GM13976 (cell line): ENCODE data around the gene CCDC74A.
"Not testable (repeated sequence)": the region's sequence is repeated elsewhere in the genome, so short reads cannot be mapped to it uniquely, and the experiment has no call there.

Source experiments
- DNase-seq: peaks from one replicate; pipeline ENCODE4 v3.0.0; 2012; ENCODE audit warnings: low spot score
- in situ Hi-C: fragments of 300-500 bp; cut with MboI; formaldehyde crosslinking; loops from one replicate; pipeline ENCODE4 v1.12.0; 2022; ENCODE audit warnings: low sequenced_read_pairs, mixed read lengths, inconsistent platforms; ENCODE audit not compliant: unreplicated experiment
- TF ChIP-seq, protein P1 (sequence below): IDR thresholded peaks from 2 replicates; pipeline ENCODE4 v1.5.1; 2012; ENCODE audit warnings: borderline replicate concordance, mild to moderate bottlenecking; ENCODE audit not compliant: insufficient read depth; ENCODE audit errors: extremely low read depth, missing control alignments, control extremely low read depth

The CCDC74A gene

GRCh38 chr2:131516011-131516410, 11.7 kb upstream of the CCDC74A start:
- no peak for DNase-seq
- in situ Hi-C loops = no loop called here
- TF ChIP-seq, protein P1, sequence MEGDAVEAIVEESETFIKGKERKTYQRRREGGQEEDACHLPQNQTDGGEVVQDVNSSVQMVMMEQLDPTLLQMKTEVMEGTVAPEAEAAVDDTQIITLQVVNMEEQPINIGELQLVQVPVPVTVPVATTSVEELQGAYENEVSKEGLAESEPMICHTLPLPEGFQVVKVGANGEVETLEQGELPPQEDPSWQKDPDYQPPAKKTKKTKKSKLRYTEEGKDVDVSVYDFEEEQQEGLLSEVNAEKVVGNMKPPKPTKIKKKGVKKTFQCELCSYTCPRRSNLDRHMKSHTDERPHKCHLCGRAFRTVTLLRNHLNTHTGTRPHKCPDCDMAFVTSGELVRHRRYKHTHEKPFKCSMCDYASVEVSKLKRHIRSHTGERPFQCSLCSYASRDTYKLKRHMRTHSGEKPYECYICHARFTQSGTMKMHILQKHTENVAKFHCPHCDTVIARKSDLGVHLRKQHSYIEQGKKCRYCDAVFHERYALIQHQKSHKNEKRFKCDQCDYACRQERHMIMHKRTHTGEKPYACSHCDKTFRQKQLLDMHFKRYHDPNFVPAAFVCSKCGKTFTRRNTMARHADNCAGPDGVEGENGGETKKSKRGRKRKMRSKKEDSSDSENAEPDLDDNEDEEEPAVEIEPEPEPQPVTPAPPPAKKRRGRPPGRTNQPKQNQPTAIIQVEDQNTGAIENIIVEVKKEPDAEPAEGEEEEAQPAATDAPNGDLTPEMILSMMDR = no peak

DNA sequence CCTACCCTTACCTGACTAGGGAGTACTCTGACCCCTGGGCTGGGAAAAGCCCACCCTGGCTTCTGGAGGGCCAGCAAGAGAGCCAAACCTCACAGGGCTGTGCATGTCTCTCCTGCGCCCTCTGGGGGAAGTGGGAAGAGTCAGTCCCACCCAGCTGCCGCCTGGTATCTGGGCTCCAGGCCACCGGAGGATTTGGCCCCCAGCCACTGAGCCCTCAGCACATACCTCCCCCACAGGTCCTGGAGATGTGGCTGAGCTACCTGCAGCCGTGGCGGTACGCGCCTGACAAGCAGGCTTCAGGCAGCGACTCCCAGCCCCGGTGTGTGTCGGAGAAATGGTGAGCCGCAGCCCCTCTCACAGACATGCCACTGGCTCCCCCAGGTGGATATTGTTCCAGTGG, 11.1 kb upstream of the CCDC74A start:
- in situ Hi-C loops, DNase-seq: not testable (repeated sequence)

DNA sequence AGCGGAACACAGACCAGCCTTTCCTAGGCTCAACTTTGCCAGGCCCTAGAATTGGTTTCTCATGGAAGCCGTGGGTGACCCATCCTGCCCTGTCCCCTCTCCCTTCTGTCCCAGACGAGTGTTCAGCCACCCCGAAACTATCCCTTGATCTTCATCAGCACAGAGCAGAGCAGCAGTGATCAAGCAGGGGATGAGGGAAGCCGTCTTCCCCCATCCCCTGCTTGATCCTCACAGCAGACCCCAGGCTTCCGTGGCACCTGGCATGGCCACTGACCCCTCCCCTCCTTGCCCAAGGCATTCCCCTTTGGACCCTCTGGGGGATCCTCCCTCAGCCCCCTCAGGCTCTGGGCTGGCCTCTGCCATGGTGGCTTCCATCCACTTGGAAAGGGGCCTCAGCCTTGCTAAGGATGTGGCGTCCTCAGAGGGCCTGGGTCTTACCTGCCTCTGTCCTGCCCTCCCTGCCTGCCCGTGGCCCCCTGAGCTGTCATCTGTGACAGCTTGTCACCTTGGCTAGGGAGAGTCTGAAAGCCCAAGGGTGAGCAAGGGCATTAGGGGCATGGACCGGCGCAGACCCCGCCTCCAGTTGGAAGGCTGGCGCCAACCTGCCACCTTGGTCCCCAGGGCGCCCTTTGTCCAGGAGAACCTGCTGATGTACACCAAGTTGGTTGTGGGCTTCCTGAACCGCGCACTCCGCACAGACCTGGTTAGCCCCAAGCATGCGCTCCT, 10.4 kb upstream of the CCDC74A start:
- DNase-seq = no peak
- TF ChIP-seq, protein P1 = no peak
- in situ Hi-C loops = no loop called here

GRCh38 chr2:131517856-131518255, 9.8 kb upstream of the CCDC74A start:
- in situ Hi-C loops, DNase-seq: not testable (repeated sequence)

- in situ Hi-C loops, DNase-seq: not testable (repeated sequence)
Observed at GRCh38 chr2:131518531-131518930, 9.2 kb upstream of the CCDC74A start.

DNA sequence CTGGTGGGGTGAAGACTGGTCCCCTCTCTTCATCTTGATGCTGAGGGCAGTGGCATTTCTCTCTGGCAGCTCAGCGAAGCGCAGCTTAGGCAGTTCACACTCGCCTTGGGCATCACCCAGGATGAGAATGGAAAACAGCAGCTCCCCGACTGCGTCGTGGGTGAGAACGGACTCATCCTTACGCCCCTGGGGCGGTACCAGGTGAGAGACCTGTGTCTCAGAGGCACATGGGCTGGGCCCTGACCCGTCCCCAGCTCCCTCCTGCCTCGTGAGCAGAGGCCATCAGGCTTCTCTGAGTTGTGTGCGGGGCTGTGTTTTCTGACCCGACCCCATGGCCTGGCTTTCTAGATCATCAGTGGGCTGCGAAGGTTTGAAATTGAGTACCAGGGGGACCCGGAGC, 8.2 kb upstream of the CCDC74A start:
- in situ Hi-C loops = no loop called here
- TF ChIP-seq, protein P1 = no peak
- no peak for DNase-seq

DNA sequence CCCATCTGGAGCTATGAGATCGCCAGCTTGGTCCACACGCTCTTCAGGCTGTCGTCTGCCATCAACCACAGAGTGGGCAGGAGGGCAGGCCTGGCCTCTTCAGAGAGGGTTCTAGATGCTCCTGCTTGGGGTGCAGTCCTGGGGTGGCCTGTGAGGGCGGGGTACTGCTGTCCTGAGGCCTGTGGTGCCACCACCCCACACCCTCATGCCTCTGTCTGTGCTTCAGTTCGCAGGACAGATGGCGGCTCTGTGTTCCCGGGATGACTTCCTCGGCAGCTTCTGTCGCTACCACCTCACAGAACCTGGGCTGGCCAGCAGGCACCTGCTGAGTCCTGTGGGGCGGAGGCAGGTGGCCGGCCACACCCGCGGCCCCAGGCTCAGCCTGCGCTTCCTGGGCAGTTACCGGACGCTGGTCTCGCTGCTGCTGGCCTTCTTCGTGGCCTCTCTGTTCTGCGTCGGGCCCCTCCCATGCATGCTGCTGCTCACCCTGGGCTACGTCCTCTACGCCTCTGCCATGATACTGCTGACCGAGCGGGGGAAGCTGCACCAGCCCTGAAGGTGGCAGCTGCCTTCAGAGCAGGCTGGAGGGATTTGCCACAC, 7.7 kb upstream of the CCDC74A start:
- DNase-seq, in situ Hi-C loops: not testable (repeated sequence)

- TF ChIP-seq, protein P1 = no peak
- DNase-seq = no peak
- in situ Hi-C loops = no loop called here
Observed at GRCh38 chr2:131520526-131520925, 7.2 kb upstream of the CCDC74A start.

DNA sequence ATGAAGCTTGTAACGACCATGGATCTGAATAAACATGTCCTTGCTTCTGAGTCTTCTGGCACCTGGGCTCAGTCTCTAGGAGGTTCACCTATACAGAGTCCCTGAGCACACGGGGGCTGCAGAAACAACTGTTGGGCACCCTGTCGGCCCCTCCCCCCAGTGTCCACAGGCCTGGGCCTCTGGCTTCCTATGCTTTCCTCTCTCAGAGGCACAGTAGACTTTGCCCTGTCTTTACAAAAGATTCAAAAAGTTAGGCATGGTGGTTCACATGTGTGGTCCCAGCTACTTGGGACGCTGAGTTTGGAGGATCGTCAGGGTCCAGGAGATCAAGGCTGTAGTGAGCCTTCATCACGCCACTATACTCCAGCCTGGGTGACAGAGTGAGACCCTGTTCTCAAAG, 6.2 kb upstream of the CCDC74A start:
- DNase-seq, in situ Hi-C loops: not testable (repeated sequence)
